Lower leg skin (tissue), 3 donors: Measurements from ENCODE around the gene ANAPC5.

Experiments used
- POLR2A ChIP-seq, 2 donors: fragments of 450-650 bp; IDR thresholded peaks; one replicate each; pipeline ENCODE4 v1.6.1; 2016 to 2017; ENCODE audit warnings: antibody characterized with exemption in 2 of 2, mild to moderate bottlenecking in 1 of 2, moderate library complexity in 1 of 2
- TF ChIP-seq, protein P1 (sequence below), 3 donors: fragments of 450-650 bp; IDR thresholded peaks; one replicate each; pipeline ENCODE4 v1.5.1; 2016; ENCODE audit warnings: antibody characterized with exemption in 3 of 3, mild to moderate bottlenecking in 3 of 3, moderate library complexity in 2 of 3

DNA sequence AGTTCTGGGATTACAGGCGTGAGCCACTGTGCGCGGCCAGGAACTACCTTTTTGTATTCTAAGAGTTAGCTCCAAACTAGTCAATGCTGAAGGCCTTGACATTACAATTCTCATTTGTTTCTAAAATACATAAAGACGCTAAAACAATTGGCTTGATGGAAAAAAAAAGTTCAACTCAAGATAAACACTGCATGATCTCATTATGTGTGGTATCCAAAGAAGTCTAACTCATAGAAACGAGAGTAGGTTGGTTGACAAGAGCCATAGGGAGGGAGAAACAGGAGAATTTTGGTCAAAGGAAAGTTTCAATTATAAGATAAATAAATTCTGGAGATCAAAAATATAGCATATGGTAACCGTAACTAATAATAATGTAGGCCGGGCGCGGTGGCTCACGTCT is 27.7 kb upstream of the ANAPC5 start:
- TF ChIP-seq, protein P1, sequence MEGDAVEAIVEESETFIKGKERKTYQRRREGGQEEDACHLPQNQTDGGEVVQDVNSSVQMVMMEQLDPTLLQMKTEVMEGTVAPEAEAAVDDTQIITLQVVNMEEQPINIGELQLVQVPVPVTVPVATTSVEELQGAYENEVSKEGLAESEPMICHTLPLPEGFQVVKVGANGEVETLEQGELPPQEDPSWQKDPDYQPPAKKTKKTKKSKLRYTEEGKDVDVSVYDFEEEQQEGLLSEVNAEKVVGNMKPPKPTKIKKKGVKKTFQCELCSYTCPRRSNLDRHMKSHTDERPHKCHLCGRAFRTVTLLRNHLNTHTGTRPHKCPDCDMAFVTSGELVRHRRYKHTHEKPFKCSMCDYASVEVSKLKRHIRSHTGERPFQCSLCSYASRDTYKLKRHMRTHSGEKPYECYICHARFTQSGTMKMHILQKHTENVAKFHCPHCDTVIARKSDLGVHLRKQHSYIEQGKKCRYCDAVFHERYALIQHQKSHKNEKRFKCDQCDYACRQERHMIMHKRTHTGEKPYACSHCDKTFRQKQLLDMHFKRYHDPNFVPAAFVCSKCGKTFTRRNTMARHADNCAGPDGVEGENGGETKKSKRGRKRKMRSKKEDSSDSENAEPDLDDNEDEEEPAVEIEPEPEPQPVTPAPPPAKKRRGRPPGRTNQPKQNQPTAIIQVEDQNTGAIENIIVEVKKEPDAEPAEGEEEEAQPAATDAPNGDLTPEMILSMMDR (IDR thresholded peaks at IDR 0.05): no peak
- no peak for TF ChIP-seq POLR2A (IDR thresholded peaks at IDR 0.05)
